GM10248 (cell line): ENCODE measurements around the gene DSCAML1.

Experiments used
- CTCF ChIA-PET: fragments of 300-600 bp; sonication (Branson Sonifier 250); formaldehyde crosslinking; extraction: SDS; loops from one replicate; lab custom pipeline; 2021; ENCODE audit warnings: antibody characterized with exemption; lab: Yijun Ruan, JAX
- POLR2A ChIA-PET: fragments of 350-650 bp; sonication (Branson Sonifier 250); formaldehyde crosslinking; extraction: SDS; loops from one replicate; lab custom pipeline; 2020; ENCODE audit warnings: antibody characterized with exemption; lab: Yijun Ruan, JAX
- DNase-seq: peaks from one replicate; pipeline ENCODE4 v3.0.0; 2012; ENCODE audit errors: extremely low spot score
- CTCF ChIP-seq: IDR thresholded peaks from 2 replicates; pipeline ENCODE4 v1.5.1; 2012; ENCODE audit warnings: mild to moderate bottlenecking, low read depth; ENCODE audit errors: extremely low read depth, missing control alignments, control extremely low read depth

Gene DSCAML1

GRCh38 chr11:117517097-117517496, 279.9 kb downstream of the DSCAML1 start:
- no peak for TF ChIP-seq CTCF
- POLR2A ChIA-PET: no interaction called here
- DNase-seq: no peak
- CTCF ChIA-PET: no interaction called here

- no peak for DNase-seq
- POLR2A ChIA-PET: no interaction called here
- TF ChIP-seq CTCF: no peak
- CTCF ChIA-PET: interaction anchor here (0.9 kb wide), 1 partner anchor 9 kb away, joined by 3 read pairs; no protein-coding TSS in a partner anchor
Measured at GRCh38 chr11:117515892-117516787, 280.9 kb downstream of the DSCAML1 start.

GRCh38 chr11:117514256-117514655, 282.8 kb downstream of the DSCAML1 start:
- ChIA-PET CTCF (interaction anchor here (0.9 kb wide), 1 partner anchor 14 kb away, joined by 4 read pairs; no protein-coding TSS in a partner anchor), POLR2A (no interaction called here)
- no peak for DNase-seq
- TF ChIP-seq CTCF: no peak

GRCh38 chr11:117513666-117514065, 283.4 kb downstream of the DSCAML1 start:
- POLR2A ChIA-PET: no interaction called here
- TF ChIP-seq CTCF: no peak
- DNase-seq: no peak
- CTCF ChIA-PET: interaction anchor here (0.9 kb wide), 1 partner anchor 14 kb away, joined by 4 read pairs; no protein-coding TSS in a partner anchor

GRCh38 chr11:117511931-117512539, 285.0 kb downstream of the DSCAML1 start:
- CTCF ChIA-PET: no interaction called here
- POLR2A ChIA-PET: no interaction called here
- no peak for TF ChIP-seq CTCF
- DNase-seq: no peak

- TF ChIP-seq CTCF: no peak
- ChIA-PET CTCF (no interaction called here), POLR2A (no interaction called here)
- no peak for DNase-seq
Measured at GRCh38 chr11:117511483-117511930, 285.5 kb downstream of the DSCAML1 start.
